ENCODE data around the gene DRC3.

The DRC3 gene

GRCh38 chr17:18055597-18055996 lies 82.9 kb downstream of the DRC3 start:
- H3K36me3 ChIP-seq, result peaks cover 42% of the 10 kb centered on the region
- H3K9me3 ChIP-seq, result no peaks in the 10 kb centered on the region
- no peak for TF ChIP-seq CTCF (IDR thresholded peaks at IDR 0.05)
- H3K4me3 ChIP-seq (ENCODE audit: low read depth in 1 of 2, low read length in 1 of 2), result no peak overlapping the region
- H3K27ac ChIP-seq, result no peak overlapping the region
- H3K4me1 ChIP-seq (ENCODE audit: control insufficient read depth in 1 of 2, insufficient read depth in 1 of 2, low read depth in 1 of 2, low read length in 1 of 2), result no peaks in the 10 kb centered on the region
- H3K27me3 ChIP-seq, result no peaks in the 10 kb centered on the region

- Histone ChIP-seq H3K36me3 (peaks cover 48% of the 10 kb centered on the region), H3K27ac (no peak overlapping the region), H3K4me1 (ENCODE audit: control insufficient read depth in 1 of 2, insufficient read depth in 1 of 2, low read depth in 1 of 2, low read length in 1 of 2) (no peaks in the 10 kb centered on the region), H3K27me3 (no peaks in the 10 kb centered on the region), H3K4me3 (ENCODE audit: low read depth in 1 of 2, low read length in 1 of 2) (no peak overlapping the region), H3K9me3 (no peaks in the 10 kb centered on the region)
- no peak for TF ChIP-seq CTCF (IDR thresholded peaks at IDR 0.05)
Measured at GRCh38 chr17:18056214-18056613, 83.6 kb downstream of the DRC3 start.

- H3K27me3 ChIP-seq, result no peaks in the 10 kb centered on the region
- H3K36me3 ChIP-seq, result peaks cover 60% of the 10 kb centered on the region
- no peak overlapping the region for H3K27ac ChIP-seq
- no peak for TF ChIP-seq CTCF (IDR thresholded peaks at IDR 0.05)
- H3K4me1 ChIP-seq (ENCODE audit: control insufficient read depth in 1 of 2, insufficient read depth in 1 of 2, low read depth in 1 of 2, low read length in 1 of 2), result no peaks in the 10 kb centered on the region
- H3K9me3 ChIP-seq, result no peaks in the 10 kb centered on the region
- H3K4me3 ChIP-seq (ENCODE audit: low read depth in 1 of 2, low read length in 1 of 2), result no peak overlapping the region
Measured at GRCh38 chr17:18059283-18059682, 86.6 kb downstream of the DRC3 start.

- Histone ChIP-seq H3K9me3 (no peaks in the 10 kb centered on the region), H3K4me3 (ENCODE audit: low read depth in 1 of 2, low read length in 1 of 2) (no peak overlapping the region), H3K36me3 (peaks cover 57% of the 10 kb centered on the region), H3K27ac (no peak overlapping the region), H3K27me3 (no peaks in the 10 kb centered on the region), H3K4me1 (ENCODE audit: control insufficient read depth in 1 of 2, insufficient read depth in 1 of 2, low read depth in 1 of 2, low read length in 1 of 2) (no peaks in the 10 kb centered on the region)
- no peak for TF ChIP-seq CTCF (IDR thresholded peaks at IDR 0.05)
Measured at GRCh38 chr17:18064053-18064452, 91.4 kb downstream of the DRC3 start.

GRCh38 chr17:18065546-18065945 lies 92.9 kb downstream of the DRC3 start:
- TF ChIP-seq CTCF (IDR thresholded peaks at IDR 0.05), result no peak
- Histone ChIP-seq H3K27ac (no peak overlapping the region), H3K4me3 (ENCODE audit: low read depth in 1 of 2, low read length in 1 of 2) (no peak overlapping the region), H3K36me3 (peaks cover 49% of the 10 kb centered on the region), H3K9me3 (no peaks in the 10 kb centered on the region), H3K4me1 (ENCODE audit: control insufficient read depth in 1 of 2, insufficient read depth in 1 of 2, low read depth in 1 of 2, low read length in 1 of 2) (no peaks in the 10 kb centered on the region), H3K27me3 (no peaks in the 10 kb centered on the region)
